HepG2 (cell line): ENCODE results near the gene EHD1. TPM values are rescaled to one million over a fixed set of nuclear protein-coding genes. Genes with fewer than 3 reads are reported as not detected.

Experiments used
- ARID2 ChIP-seq: sonication (generic); formaldehyde crosslinking; IDR thresholded peaks from 2 replicates; pipeline ENCODE4 v1.8.1; 2022; ENCODE audit warnings: mild to moderate bottlenecking, missing genetic modification reagents, borderline replicate concordance
- DRAP1 ChIP-seq: IDR thresholded peaks from 2 replicates; pipeline ENCODE4 v1.6.1; 2016; ENCODE audit warnings: missing genetic modification reagents, missing compliant biosample characterization
- GFI1 ChIP-seq: sonication (generic); formaldehyde crosslinking; IDR thresholded peaks from 2 replicates; pipeline ENCODE4 v1.5.0; 2020; ENCODE audit warnings: missing genetic modification reagents, mild to moderate bottlenecking, borderline replicate concordance
- GLI4 ChIP-seq: sonication (generic); formaldehyde crosslinking; IDR thresholded peaks from 2 replicates; pipeline ENCODE4 v1.5.1; 2020; ENCODE audit warnings: missing genetic modification reagents, mild to moderate bottlenecking, moderate library complexity, borderline replicate concordance
- GZF1 ChIP-seq: sonication (generic); formaldehyde crosslinking; IDR thresholded peaks from 2 replicates; pipeline ENCODE4 v1.5.1; 2020; ENCODE audit warnings: mild to moderate bottlenecking, missing genetic modification reagents
- HOMEZ ChIP-seq: IDR thresholded peaks from 2 replicates; pipeline ENCODE4 v1.6.1; 2016; ENCODE audit warnings: low read depth
- KAT7 ChIP-seq: IDR thresholded peaks from 2 replicates; pipeline ENCODE4 v1.6.1; 2018; ENCODE audit warnings: borderline replicate concordance, missing compliant biosample characterization
- NPAS2 ChIP-seq: sonication (generic); formaldehyde crosslinking; IDR thresholded peaks from 2 replicates; pipeline ENCODE4 v1.8.0; 2022; ENCODE audit warnings: mild to moderate bottlenecking, missing genetic modification reagents, borderline replicate concordance
- NR2F1 ChIP-seq, 2 experiments: fragments of 450-650 bp in 1 of 2; formaldehyde crosslinking in 1 of 2; IDR thresholded peaks; 2 replicates each; pipeline versions ENCODE4 v1.5.0 to v1.6.1; 2016 to 2020; ENCODE audit warnings: mild to moderate bottlenecking in 1 of 2, missing compliant biosample characterization in 1 of 2, missing genetic modification reagents in 1 of 2, moderate library complexity in 1 of 2
- NR2F6 ChIP-seq, 2 experiments: IDR thresholded peaks; 2 replicates each; pipeline ENCODE4 v1.6.1; 2016; ENCODE audit warnings: antibody characterized with exemption in 1 of 2, mild to moderate bottlenecking in 1 of 2
- ONECUT2 ChIP-seq: sonication (generic); formaldehyde crosslinking; IDR thresholded peaks from 2 replicates; pipeline ENCODE4 v1.4.0; 2020; ENCODE audit warnings: missing genetic modification reagents
- PAXIP1 ChIP-seq: sonication (generic); formaldehyde crosslinking; conservative IDR thresholded peaks from 2 replicates; pipeline ENCODE4 v1.4.0; 2020; ENCODE audit warnings: mild to moderate bottlenecking, missing genetic modification reagents, moderate library complexity
- PRPF4 ChIP-seq: fragments of 200-400 bp; formaldehyde crosslinking; IDR thresholded peaks from 2 replicates; pipeline ENCODE4 v1.6.1; 2016; ENCODE audit warnings: low read length, low read depth; ENCODE audit not compliant: poor library complexity, severe bottlenecking
- RXRA ChIP-seq: sonication (generic); formaldehyde crosslinking; IDR thresholded peaks from 2 replicates; pipeline ENCODE4 v1.5.1; 2020; ENCODE audit warnings: missing genetic modification reagents
- SMYD3 ChIP-seq: sonication (generic); formaldehyde crosslinking; IDR thresholded peaks from 2 replicates; pipeline ENCODE4 v1.8.1; 2023; ENCODE audit warnings: mild to moderate bottlenecking, missing genetic modification reagents
- U2AF2 ChIP-seq: fragments of 200-400 bp; formaldehyde crosslinking; IDR thresholded peaks from 2 replicates; pipeline ENCODE4 v1.6.1; 2017; ENCODE audit warnings: low read depth, mild to moderate bottlenecking, low read length
- ZNF180 ChIP-seq: sonication (generic); formaldehyde crosslinking; IDR thresholded peaks from 2 replicates; pipeline ENCODE4 v1.4.0; 2020; ENCODE audit warnings: low read depth, missing genetic modification reagents, borderline replicate concordance
- ZNF773 ChIP-seq: sonication (generic); formaldehyde crosslinking; IDR thresholded peaks from 2 replicates; pipeline ENCODE4 v1.4.0; 2020; ENCODE audit warnings: missing genetic modification reagents, borderline replicate concordance
- ZNF883 ChIP-seq: sonication (generic); formaldehyde crosslinking; IDR thresholded peaks from 2 replicates; pipeline ENCODE4 v1.5.1; 2020; ENCODE audit warnings: mild to moderate bottlenecking, missing genetic modification reagents; ENCODE audit errors: not compliant biosample characterization
- polyA plus RNA-seq, 8 experiments: library from polyadenylated mRNA; depleted of rRNA in 3 of 8; stranded (reverse) in 7 of 8; unstranded in 1 of 8; fragments of >200 nt; fragmentation: Illumina TruSeq in 4 of 8; extraction: Trizol in 4 of 8; gene quantifications; 2 replicates each; pipeline versions ENCODE4 v1.2.1 to v1.2.3, GENCODE V29; 2011 to 2016; ENCODE audit warnings: low read depth in 4 of 8, missing spikeins in 1 of 8, mixed read lengths in 1 of 8; ENCODE audit not compliant: insufficient read depth in 1 of 8
- total RNA-seq, 5 experiments: library from RNA; depleted of rRNA; stranded (reverse); fragments of >200 nt; fragmentation: Illumina TruSeq; extraction: Trizol; gene quantifications; 2 replicates each; pipeline ENCODE4 v1.2.3, GENCODE V29; 2016; ENCODE audit warnings: low read depth in 1 of 5
- TF ChIP-seq, protein P1 (sequence below): sonication (generic); formaldehyde crosslinking; IDR thresholded peaks from 2 replicates; pipeline ENCODE4 v1.4.0; 2020; ENCODE audit warnings: missing genetic modification reagents, borderline replicate concordance

The EHD1 gene
- total and polyA plus RNA-seq, 2 of the 13 experiments (the other 11 are each of a cell fraction or from before 2014, with no cell fraction given): 23.6 to 26.6 TPM

DNA sequence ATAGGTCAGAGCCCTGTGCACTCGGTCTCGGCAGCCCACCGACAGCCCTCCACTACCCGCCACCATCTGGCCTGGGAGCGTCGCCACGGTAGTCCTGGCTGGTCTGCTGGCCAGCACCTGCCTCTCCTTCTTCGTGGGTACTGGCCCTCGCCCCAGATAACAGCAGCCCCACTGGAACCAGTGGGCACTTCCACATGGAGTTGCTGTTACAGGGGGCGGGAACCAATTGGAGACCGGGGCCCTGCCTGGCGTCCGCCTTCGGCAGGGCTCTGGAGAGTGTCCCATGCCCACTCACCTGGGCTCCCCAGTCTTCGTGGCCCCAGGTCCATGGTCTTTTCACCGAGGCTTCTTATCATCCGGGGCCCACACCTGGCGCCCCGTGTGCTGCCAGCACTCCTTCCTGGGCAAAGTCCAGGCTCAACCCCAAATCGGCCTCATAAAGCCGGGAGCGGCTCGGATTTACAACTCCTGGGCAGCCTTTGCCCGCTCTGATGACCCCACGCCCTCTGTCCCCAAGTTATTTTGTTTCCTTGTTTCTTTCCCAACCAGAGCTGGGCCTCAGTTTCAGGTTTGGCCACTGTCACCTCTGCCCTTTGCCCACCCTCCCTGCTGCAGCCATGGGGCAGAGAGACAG lies 12.9 kb upstream of the EHD1 start (continued):
- TF ChIP-seq SMYD3: no peak
- TF ChIP-seq U2AF2: no peak
- TF ChIP-seq ARID2 (CRISPR knock-in tag): no peak
- no peak for TF ChIP-seq ZNF883 (CRISPR knock-in tag)
- TF ChIP-seq DRAP1 (CRISPR knock-in tag): no peak
- no peak for TF ChIP-seq PRPF4
- TF ChIP-seq RXRA (CRISPR knock-in tag): 0 out of 2 replicates have a peak, but pooled peaks have one; percentile 42
- no peak for TF ChIP-seq HOMEZ (CRISPR knock-in tag)
- TF ChIP-seq KAT7 (CRISPR knock-in tag): no peak
- no peak for TF ChIP-seq ONECUT2 (CRISPR knock-in tag)
- TF ChIP-seq ZNF773 (CRISPR knock-in tag): no peak
- no peak for TF ChIP-seq ZNF180
- 0 out of 4 replicates have a peak, but pooled peaks of 1 of the 2 experiments have one; percentile 17 for TF ChIP-seq NR2F1 (CRISPR knock-in tag; IDR thresholded peaks at IDR 0.05)
- TF ChIP-seq, protein P1, sequence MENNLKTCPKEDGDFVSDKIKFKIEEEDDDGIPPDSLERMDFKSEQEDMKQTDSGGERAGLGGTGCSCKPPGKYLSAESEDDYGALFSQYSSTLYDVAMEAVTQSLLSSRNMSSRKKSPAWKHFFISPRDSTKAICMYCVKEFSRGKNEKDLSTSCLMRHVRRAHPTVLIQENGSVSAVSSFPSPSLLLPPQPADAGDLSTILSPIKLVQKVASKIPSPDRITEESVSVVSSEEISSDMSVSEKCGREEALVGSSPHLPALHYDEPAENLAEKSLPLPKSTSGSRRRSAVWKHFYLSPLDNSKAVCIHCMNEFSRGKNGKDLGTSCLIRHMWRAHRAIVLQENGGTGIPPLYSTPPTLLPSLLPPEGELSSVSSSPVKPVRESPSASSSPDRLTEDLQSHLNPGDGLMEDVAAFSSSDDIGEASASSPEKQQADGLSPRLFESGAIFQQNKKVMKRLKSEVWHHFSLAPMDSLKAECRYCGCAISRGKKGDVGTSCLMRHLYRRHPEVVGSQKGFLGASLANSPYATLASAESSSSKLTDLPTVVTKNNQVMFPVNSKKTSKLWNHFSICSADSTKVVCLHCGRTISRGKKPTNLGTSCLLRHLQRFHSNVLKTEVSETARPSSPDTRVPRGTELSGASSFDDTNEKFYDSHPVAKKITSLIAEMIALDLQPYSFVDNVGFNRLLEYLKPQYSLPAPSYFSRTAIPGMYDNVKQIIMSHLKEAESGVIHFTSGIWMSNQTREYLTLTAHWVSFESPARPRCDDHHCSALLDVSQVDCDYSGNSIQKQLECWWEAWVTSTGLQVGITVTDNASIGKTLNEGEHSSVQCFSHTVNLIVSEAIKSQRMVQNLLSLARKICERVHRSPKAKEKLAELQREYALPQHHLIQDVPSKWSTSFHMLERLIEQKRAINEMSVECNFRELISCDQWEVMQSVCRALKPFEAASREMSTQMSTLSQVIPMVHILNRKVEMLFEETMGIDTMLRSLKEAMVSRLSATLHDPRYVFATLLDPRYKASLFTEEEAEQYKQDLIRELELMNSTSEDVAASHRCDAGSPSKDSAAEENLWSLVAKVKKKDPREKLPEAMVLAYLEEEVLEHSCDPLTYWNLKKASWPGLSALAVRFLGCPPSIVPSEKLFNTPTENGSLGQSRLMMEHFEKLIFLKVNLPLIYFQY (CRISPR knock-in tag): no peak
- no peak for TF ChIP-seq GLI4 (CRISPR knock-in tag)
- TF ChIP-seq NR2F6 (IDR thresholded peaks at IDR 0.05): no peak; the same call in 1 of the 2 replicates
- peak; percentile 17; the same call in 1 of the 2 replicates for TF ChIP-seq NR2F6 (CRISPR knock-in tag; IDR thresholded peaks at IDR 0.05)
- peak; percentile 49 for TF ChIP-seq PAXIP1 (CRISPR knock-in tag)
- no peak for TF ChIP-seq GFI1 (CRISPR knock-in tag)
- no peak for TF ChIP-seq NPAS2 (CRISPR knock-in tag)
- TF ChIP-seq GZF1 (CRISPR knock-in tag): no peak
